Measurements from ENCODE around the gene DISC1. TPM values are rescaled to one million over a fixed set of nuclear protein-coding genes. Genes with fewer than 3 reads are reported as not detected.

The DISC1 gene
- total and polyA plus RNA-seq, 2 of the 13 experiments (the other 11 are each of a cell fraction or from before 2014, with no cell fraction given) = 4.2 to 4.6 TPM

DNA sequence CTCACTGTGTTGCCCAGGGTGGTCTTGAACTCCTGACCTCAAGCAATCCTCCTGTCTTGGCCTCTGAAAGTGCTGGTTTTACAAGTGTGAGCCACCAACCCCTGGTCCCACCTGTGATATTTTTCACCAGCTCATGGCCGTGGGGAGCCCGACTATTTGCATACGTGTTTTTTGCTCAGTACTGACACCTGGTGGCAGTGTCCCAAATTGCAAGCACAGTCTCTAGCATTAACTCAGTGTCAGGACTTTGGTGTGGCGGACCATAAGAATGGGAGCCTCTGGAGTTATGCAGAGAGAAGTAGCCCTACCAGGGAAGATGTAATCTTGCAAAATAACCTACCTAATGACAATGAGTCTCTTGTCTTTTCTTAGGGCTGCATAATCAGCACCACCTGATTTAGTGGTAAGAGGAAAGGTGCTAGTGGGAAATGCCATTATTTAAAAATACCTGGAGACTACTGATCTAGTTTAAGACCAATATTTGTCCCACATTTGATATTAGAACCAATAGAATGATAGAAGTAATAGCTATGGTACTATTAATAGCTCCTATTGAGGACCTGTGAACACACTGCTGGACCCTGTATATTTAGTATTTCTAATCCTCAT is 305.4 kb downstream of the DISC1 start:
- H3K4me2 ChIP-seq (ENCODE audit: low read depth, low read length) = no peak overlapping the region
- no peaks in the 10 kb centered on the region for H3K36me3 ChIP-seq (replicated peaks in 1 of 2; ENCODE audit: control insufficient read depth in 1 of 2, insufficient read depth in 2 of 2, low read length in 2 of 2)
- H4K20me1 ChIP-seq (ENCODE audit: insufficient read depth, low read length) = no peaks in the 10 kb centered on the region; the same call in 1 of the 2 replicates
- no TSS peak for BruUV-seq (replicated peaks)
- no peak overlapping the region for H2AFZ ChIP-seq (ENCODE audit: low read length)
- TF ChIP-seq ZNF510 (CRISPR knock-in tag; IDR thresholded peaks at IDR 0.05; ENCODE audit: low read depth) (no peak), EP300 (IDR thresholded peaks at IDR 0.05; ENCODE audit: low read depth in 2 of 2, low read length in 2 of 2) (no peak), EP300 (CRISPR knock-in tag; IDR thresholded peaks at IDR 0.05; ENCODE audit: borderline replicate concordance) (no peak)
- TF ChIP-seq, protein P1, sequence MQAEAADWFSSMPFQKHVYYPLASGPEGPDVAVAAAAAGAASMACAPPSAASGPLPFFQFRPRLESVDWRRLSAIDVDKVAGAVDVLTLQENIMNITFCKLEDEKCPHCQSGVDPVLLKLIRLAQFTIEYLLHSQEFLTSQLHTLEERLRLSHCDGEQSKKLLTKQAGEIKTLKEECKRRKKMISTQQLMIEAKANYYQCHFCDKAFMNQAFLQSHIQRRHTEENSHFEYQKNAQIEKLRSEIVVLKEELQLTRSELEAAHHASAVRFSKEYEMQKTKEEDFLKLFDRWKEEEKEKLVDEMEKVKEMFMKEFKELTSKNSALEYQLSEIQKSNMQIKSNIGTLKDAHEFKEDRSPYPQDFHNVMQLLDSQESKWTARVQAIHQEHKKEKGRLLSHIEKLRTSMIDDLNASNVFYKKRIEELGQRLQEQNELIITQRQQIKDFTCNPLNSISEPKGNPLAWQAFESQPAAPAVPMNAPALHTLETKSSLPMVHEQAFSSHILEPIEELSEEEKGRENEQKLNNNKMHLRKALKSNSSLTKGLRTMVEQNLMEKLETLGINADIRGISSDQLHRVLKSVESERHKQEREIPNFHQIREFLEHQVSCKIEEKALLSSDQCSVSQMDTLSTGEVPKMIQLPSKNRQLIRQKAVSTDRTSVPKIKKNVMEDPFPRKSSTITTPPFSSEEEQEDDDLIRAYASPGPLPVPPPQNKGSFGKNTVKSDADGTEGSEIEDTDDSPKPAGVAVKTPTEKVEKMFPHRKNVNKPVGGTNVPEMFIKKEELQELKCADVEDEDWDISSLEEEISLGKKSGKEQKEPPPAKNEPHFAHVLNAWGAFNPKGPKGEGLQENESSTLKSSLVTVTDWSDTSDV (CRISPR knock-in tag; IDR thresholded peaks at IDR 0.05) = no peak
- TF ChIP-seq, protein P2, sequence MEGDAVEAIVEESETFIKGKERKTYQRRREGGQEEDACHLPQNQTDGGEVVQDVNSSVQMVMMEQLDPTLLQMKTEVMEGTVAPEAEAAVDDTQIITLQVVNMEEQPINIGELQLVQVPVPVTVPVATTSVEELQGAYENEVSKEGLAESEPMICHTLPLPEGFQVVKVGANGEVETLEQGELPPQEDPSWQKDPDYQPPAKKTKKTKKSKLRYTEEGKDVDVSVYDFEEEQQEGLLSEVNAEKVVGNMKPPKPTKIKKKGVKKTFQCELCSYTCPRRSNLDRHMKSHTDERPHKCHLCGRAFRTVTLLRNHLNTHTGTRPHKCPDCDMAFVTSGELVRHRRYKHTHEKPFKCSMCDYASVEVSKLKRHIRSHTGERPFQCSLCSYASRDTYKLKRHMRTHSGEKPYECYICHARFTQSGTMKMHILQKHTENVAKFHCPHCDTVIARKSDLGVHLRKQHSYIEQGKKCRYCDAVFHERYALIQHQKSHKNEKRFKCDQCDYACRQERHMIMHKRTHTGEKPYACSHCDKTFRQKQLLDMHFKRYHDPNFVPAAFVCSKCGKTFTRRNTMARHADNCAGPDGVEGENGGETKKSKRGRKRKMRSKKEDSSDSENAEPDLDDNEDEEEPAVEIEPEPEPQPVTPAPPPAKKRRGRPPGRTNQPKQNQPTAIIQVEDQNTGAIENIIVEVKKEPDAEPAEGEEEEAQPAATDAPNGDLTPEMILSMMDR (CRISPR knock-in tag; IDR thresholded peaks at IDR 0.05) = peak; percentile 60
- ChIA-PET CTCF (ENCODE audit: low intra/inter-chr PET ratio, low total read pairs) (interaction anchor here (1.3 kb wide), 1 partner anchor 175 kb away, joined by 5 read pairs; no protein-coding TSS in a partner anchor), POLR2A (no interaction called here)
- H3K27ac ChIP-seq (ENCODE audit: extremely low read length, insufficient read depth, low read length) = no peak overlapping the region
- peaks cover 35% of the 10 kb centered on the region for H3K4me1 ChIP-seq (ENCODE audit: insufficient read depth, low read length)
- peaks cover 8% of the 10 kb centered on the region for H3K9me3 ChIP-seq (ENCODE audit: low read length)
- ATAC-seq (no peak), DNase-seq (ENCODE audit: low spot score) (no peak), FAIRE-seq (no peak)
- H3K27me3 ChIP-seq (ENCODE audit: control insufficient read depth in 1 of 2, insufficient read depth in 2 of 2, low read length in 2 of 2) = no peaks in the 10 kb centered on the region
- intact Hi-C loops (cut with micrococcal nuclease; ENCODE audit: unreplicated experiment) (no loop called here), in situ Hi-C loops (cut with HindIII; ENCODE audit: extremely low pct_ligation_motif_present, low pct_unique_long_range_greater_than_20kb) (no loop called here)
- H3K4me3 ChIP-seq (replicated peaks in 1 of 3; ENCODE audit: insufficient read depth in 1 of 3, low read depth in 2 of 3, low read length in 3 of 3) = no peak overlapping the region
- 40% methylated on average over 4 of the region's 4 CpGs for WGBS (ENCODE audit: low lambda C conversion rate)
- H3K79me2 ChIP-seq (ENCODE audit: insufficient read depth, low read length) = no peaks in the 10 kb centered on the region
- H3K9ac ChIP-seq (ENCODE audit: insufficient read depth, low read depth, low read length) = no peak overlapping the region
